ENCODE results near the gene SYNM.
"Not testable (repeated sequence)": the region's sequence is repeated elsewhere in the genome, so short reads cannot be mapped to it uniquely, and the experiment has no call there.

The SYNM gene

DNA sequence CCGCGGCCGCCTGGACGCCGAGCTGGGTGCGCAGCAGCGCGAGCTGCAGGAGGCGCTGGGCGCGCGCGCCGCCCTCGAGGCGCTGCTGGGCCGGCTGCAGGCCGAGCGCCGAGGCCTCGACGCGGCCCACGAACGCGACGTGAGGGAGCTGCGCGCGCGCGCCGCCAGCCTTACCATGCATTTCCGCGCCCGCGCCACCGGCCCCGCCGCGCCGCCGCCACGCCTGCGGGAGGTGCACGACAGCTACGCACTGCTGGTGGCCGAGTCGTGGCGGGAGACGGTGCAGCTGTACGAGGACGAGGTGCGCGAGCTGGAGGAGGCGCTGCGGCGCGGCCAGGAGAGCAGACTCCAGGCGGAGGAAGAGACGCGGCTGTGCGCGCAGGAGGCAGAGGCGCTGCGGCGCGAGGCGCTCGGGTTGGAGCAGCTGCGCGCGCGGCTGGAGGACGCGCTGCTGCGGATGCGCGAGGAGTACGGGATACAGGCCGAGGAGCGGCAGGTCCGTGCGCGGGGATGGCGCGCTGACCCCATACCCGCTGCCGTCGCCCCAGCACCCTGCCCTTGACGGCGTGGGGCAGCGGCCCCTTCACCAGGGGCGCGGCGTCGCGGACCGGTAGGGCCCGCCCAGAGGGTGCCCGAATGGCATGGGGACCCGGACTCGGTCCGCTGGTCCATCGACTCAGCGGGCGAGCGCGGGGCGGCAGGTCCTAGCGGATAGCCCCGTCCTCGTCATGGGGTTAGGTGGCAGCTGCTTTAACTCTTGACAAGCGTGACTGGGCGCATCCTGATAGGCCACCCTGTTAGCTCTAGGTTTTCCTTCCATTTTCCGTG lies 848 bp downstream of the SYNM start:
- DNase-seq (ENCODE audit: low spot score), result peak; percentile 55

DNA sequence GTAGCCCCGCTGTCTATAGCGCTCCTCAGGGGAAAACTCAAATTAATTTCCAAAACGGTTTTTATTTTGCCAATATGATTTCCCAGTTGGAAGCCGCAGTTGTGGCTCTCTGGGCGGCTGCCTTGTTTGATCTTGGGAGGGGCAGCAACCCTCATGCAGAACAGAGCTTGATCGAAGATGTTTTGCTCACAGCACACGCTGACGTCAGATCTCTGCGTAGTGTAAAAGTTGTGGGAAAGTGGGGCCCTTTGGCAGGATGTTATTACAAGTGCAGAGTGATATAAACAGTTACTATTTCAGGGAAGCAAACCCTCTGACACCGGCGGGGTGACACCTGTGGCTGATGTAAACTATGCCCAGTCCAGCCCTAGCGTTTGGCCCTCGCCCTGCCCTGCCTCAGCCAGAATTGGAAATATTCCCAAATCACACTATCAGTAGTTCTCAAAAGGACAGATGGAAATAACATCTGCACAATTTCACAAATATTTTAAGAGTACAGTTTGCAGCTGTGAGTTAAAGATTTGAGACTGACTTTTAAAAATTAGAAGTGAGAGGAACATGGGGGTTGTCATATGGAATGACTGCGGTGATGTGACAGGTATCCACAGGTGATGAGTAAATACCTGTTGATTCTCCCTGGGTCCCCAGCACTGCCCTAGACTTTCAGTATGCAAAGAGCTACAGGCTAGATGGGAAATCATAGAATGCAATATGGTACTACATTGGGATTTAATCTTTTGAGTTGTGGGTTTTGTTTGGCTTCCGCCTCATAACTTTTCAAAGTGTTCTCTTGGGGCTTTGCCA lies 1.7 kb downstream of the SYNM start:
- DNase-seq (ENCODE audit: low spot score), result no peak

DNA sequence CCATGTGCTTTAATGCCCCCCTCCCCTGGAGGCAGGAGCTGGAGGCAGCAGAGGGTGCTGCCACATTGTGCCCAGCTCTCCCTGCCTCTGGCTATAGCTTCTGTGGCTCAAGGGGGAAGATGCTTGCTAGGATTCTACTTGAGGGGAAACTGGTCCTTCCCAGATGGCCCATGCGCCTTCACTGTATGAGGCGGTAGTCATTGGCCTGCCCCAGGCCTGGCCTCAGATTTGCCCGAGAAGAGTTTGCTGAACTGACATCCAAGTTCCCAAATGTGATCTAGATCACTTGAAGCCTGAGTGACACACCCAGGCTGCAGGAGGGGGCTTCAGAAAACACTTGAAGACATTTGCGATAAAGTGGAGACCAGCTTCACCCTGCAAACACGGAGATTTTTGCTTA lies 4.1 kb downstream of the SYNM start:
- DNase-seq (ENCODE audit: low spot score), result no peak

GRCh38 chr15:99109555-99110021 lies 4.7 kb downstream of the SYNM start:
- no peak for DNase-seq (ENCODE audit: low spot score)

DNA sequence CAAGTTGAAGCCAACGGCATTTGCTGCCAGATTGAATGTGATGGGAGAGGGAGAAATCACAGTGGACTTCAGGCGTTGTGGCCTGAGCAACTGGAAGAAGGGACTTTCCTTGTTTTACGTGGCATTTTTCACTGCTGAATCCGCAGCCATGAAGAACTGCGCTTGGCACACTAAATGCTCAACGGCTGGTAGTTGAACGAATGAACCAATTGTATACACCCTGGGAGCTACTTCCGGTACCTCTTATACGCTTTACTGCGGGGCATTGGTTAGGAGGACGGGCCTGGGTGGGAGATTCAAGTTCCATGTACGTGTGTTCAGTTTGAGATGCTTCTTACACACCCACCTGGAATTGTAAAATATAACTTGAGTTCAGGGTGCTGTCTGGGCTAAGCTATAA lies 5.2 kb downstream of the SYNM start:
- no peak for DNase-seq (ENCODE audit: low spot score)

- DNase-seq (ENCODE audit: low spot score), result no peak
Measured at GRCh38 chr15:99110581-99111320, 5.9 kb downstream of the SYNM start.

DNA sequence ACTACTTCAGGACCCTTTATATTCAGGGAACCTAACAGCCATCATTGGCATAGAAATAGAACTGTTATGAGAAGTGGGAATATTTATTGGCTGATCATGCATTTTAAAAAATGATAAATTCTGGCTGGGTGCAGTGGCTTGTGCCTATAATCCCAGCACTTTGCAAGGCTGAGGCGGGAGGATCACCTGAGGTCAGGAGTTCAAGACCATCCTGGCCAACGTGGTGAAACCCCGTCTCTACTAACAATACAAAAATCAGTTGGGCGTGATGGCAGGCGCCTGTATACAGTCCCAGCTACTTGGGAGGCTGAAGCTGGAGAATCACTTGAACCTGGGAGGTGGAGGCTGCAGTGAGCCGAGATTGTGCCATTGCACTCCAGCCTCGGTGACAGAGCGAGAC lies 6.8 kb downstream of the SYNM start:
- not testable (repeated sequence) for DNase-seq (ENCODE audit: low spot score)

DNA sequence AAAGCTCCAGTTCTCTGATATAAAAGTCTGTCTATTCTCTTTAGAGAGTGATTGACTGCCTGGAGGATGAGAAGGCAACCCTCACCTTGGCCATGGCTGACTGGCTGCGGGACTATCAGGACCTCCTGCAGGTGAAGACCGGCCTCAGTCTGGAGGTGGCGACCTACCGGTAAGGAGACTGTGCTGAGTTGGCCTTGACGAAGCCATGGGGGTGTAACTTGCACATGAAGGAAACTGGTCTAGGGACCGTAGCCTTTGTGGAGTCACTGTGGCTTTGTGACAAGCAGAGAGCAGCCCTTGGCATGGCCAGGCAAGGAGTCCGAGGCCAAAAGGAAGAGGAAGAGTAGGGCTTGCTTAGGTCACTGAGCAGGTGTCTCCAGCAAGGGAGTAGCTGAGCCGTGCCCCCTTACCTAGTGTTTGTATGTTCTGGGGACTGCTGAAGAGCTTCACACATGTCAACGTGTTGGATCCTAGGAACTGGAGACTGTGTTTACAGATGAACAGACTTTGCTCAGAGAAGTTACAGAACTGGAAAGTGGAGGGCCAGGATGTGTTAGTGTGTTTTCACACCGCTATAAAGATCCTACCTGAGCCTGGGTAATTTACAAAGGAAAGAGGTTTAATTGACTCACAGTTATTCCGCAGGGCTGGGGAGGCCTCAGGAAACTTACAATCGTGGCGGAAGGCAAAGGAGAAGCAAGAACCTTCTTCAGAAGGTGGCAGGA lies 8.8 kb downstream of the SYNM start:
- no peak for DNase-seq (ENCODE audit: low spot score)

GRCh38 chr15:99114511-99115299 lies 9.8 kb downstream of the SYNM start:
- no peak for DNase-seq (ENCODE audit: low spot score)

DNA sequence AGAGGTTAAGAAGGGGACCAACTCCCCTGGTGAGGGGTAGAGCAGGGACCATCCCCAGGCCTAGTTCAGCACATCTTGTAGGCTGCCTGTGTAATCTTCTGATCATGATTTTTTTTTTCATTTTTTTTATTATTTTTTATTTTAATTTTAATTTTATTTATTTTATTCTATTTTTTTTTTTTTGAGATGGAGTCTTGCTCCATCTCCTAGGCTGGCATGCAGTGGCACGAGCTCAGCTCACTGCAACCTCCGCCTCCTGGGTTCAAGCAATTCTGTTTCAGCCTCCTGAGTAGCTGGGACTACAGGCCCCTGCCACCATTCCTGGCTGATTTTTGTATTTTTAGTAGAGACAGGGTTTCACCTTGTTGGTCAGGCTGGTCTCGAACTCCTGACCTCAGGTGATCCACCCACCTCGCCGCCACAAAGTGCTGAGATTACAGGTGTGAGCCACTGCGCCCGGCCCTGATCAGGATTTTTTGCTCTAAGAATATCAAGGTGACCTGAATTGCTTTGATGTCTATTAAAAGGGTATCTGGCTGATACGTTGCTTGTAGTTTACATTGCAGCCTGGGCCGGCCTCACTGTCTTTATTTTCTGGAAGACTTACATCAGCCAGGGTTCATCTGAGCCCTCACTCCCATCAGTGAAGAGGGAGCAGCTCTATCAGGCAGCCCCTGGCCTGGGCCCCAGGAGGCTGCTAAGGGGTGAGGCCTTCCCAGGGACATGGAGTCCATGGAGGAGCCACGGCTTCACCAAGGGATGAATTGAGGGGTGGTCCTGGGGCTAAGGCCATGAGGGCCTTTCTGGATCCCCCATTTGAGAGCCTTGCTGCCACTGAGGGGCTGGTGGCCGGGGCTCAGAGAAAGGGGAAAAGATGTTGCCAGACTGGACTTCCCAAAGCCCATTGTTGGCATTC lies 10.7 kb downstream of the SYNM start:
- DNase-seq (ENCODE audit: low spot score), result no peak

- no peak for DNase-seq (ENCODE audit: low spot score)
Measured at GRCh38 chr15:99117111-99117510, 12.2 kb downstream of the SYNM start.

DNA sequence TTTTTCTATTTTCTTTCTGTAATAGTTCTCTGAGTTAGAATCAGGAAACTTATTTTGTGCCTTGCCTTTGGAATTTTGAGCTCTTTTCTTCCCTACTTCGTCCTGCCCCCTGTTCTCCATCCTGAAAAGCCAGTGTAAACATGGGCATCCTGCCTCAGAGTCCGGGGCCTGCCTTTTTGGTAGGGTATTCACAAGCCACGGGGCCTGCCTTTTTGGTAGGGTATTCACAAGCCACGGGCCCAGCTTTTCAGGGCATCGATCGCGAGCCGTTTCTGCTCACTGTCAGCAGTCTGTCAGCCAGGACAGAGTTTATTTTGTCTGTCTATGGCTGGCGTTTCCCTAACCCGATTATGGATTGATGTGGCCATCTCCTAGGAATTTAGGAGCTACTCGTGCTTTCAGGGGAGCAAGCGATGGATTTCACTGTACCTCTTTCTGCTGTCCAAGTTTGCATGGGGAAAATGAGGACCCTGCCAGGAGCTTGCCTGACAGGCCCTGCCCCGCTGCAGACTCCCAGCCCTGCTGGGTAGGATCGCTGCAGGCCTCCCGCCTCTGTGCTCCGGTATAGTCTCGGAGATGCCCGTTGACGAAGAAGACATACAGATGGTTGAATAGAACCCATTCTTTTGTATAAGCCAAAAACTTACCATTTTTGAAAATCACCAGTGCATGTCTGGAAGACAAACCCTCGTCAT lies 12.8 kb downstream of the SYNM start:
- no peak for DNase-seq (ENCODE audit: low spot score)

GRCh38 chr15:99118258-99118632 lies 13.4 kb downstream of the SYNM start:
- DNase-seq (ENCODE audit: low spot score), result no peak

- DNase-seq (ENCODE audit: low spot score), result no peak
Measured at GRCh38 chr15:99118801-99119546, 14.1 kb downstream of the SYNM start.

DNA sequence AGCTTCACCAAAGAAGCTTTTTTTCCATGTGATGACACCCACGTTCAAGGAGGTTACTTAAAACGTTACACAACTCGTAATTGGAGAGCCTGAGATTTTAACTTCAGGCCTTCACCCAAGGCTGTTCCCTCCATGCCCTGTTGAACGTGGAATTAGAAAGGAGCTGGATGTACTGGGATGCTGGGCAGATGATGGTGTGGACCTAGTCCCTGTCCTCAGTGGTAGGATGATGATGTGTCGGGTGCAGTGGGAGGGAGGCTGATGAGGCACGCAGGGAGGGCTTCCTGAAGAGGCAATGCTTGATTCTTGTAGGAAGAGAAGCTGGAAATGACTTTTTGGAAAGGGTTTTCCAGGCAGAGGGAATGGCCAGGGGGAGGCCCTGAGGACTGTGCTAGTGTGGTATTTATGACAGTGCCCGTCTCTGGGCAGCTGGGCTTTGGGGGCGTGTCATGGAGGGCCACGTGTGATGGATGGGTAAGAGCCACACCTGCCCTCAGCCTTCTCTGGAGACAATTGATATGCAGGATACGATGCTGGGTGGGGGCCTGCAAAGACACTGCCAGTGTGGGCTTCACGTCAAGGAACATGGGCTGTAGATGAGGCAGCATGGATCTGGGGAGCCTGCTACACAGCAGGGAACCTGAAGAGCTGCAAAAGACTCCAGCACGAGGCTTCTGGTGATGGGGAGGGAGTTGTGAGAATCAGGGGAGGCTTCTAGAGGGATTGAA lies 15.3 kb downstream of the SYNM start:
- DNase-seq (ENCODE audit: low spot score), result no peak

DNA sequence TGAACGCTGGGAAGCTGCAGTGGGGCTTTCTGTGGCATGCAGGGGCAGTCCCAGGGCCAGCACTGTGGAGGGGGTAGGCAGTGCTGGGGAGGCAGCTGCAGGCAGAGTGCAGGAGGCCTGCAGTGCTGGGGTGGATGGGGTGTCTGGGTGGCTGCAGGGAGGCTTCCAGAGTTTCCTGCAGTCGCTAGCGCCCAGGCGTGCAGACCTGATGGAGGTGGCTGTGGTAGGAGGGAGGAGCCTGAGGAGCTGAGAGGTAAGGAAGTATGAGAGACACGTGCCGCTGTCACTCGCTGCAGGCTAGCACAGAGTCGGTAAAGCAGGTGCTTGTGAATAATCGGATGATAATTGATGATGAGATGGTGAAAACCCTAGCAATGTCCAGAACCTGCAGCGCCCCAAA lies 16.3 kb downstream of the SYNM start:
- no peak for DNase-seq (ENCODE audit: low spot score)

- no peak for DNase-seq (ENCODE audit: low spot score)
Measured at GRCh38 chr15:99121691-99122410, 17.0 kb downstream of the SYNM start.

Measured in SW480 (cell line).